Left ventricle myocardium inferior (tissue), 1 donor: ENCODE measurements around the gene MYADML2. TPM values are rescaled to one million over a fixed set of nuclear protein-coding genes. Genes with fewer than 3 reads are reported as not detected.

Experiments used
- DNase-seq: peaks from one replicate; pipeline ENCODE4 v3.0.0-alpha.2; 2020
- H3K27ac ChIP-seq: fragments of 200-600 bp; replicated peaks from 2 replicates; pipeline ENCODE4 v1.8.0; 2021
- H3K27me3 ChIP-seq: fragments of 200-600 bp; 2 replicates; pipeline ENCODE4 v1.8.0; 2021; ENCODE audit warnings: low read depth
- H3K36me3 ChIP-seq: fragments of 200-600 bp; 2 replicates; pipeline ENCODE4 v1.8.0; 2021
- H3K4me1 ChIP-seq: fragments of 200-600 bp; 2 replicates; pipeline ENCODE4 v1.8.0; 2021
- H3K4me3 ChIP-seq: fragments of 200-600 bp; 2 replicates; pipeline ENCODE4 v1.8.0; 2021; ENCODE audit warnings: mild to moderate bottlenecking, moderate library complexity
- H3K9me3 ChIP-seq: fragments of 200-600 bp; replicated peaks from 2 replicates; pipeline ENCODE4 v1.8.0; 2021
- CTCF ChIP-seq: fragments of 200-600 bp; IDR thresholded peaks from 2 replicates; pipeline ENCODE4 v1.8.0; 2021; ENCODE audit warnings: antibody characterized with exemption, mild to moderate bottlenecking, borderline replicate concordance
- intact Hi-C: fragments of 100-400 bp; cut with micrococcal nuclease; formaldehyde crosslinking; loops from one replicate; pipeline ENCODE4 v1.11.0; 2022
- total RNA-seq: library from RNA; stranded (reverse); fragmentation: NEBNext Ultra II Directional; extraction: Animal tissue kit (Norgen Biotek cat#: 25700); gene quantifications from one replicate; pipeline ENCODE4 v1.2.1, GENCODE V29; 2021
- donor health status: DM: no; HTN: yes; CAD: no; lungs with severe emphysema.

MYADML2 gene
- total RNA-seq, 1 donor from 2014 or later: 7.2 TPM

GRCh38 chr17:81933178-81933699 lies 13.8 kb downstream of the MYADML2 start:
- Histone ChIP-seq H3K27me3 (peaks cover 21% of the 10 kb centered on the region), H3K4me3 (no peak overlapping the region), H3K36me3 (no peaks in the 10 kb centered on the region), H3K27ac (no peak overlapping the region), H3K9me3 (no peaks in the 10 kb centered on the region), H3K4me1 (peaks cover 24% of the 10 kb centered on the region)
- intact Hi-C loops: no loop called here
- TF ChIP-seq CTCF: no peak
- no peak for DNase-seq

- H3K27me3 ChIP-seq: peaks cover 21% of the 10 kb centered on the region
- no peak overlapping the region for H3K27ac ChIP-seq
- TF ChIP-seq CTCF: no peak
- intact Hi-C loops: no loop called here
- H3K4me1 ChIP-seq: peaks cover 23% of the 10 kb centered on the region
- no peaks in the 10 kb centered on the region for H3K9me3 ChIP-seq
- no peak for DNase-seq
- no peak overlapping the region for H3K4me3 ChIP-seq
- H3K36me3 ChIP-seq: no peaks in the 10 kb centered on the region
These were observed 14.6 kb downstream of the MYADML2 start for GRCh38 chr17:81932333-81932983.

- DNase-seq: no peak
- Histone ChIP-seq H3K4me1 (peaks cover 22% of the 10 kb centered on the region), H3K27ac (no peak overlapping the region), H3K27me3 (peaks cover 21% of the 10 kb centered on the region), H3K4me3 (no peak overlapping the region), H3K9me3 (no peaks in the 10 kb centered on the region), H3K36me3 (no peaks in the 10 kb centered on the region)
- intact Hi-C loops: no loop called here
- TF ChIP-seq CTCF: no peak
These were observed 15.3 kb downstream of the MYADML2 start for GRCh38 chr17:81931557-81932332.

- Histone ChIP-seq H3K4me3 (no peak overlapping the region), H3K4me1 (peaks cover 24% of the 10 kb centered on the region), H3K27me3 (peaks cover 21% of the 10 kb centered on the region), H3K27ac (no peak overlapping the region), H3K36me3 (no peaks in the 10 kb centered on the region), H3K9me3 (no peaks in the 10 kb centered on the region)
- DNase-seq: no peak
- TF ChIP-seq CTCF: no peak
- intact Hi-C loops: no loop called here
These were observed 15.9 kb downstream of the MYADML2 start for GRCh38 chr17:81931189-81931556.

GRCh38 chr17:81930142-81931125 lies 16.6 kb downstream of the MYADML2 start:
- DNase-seq: peak; percentile 11
- H3K9me3 ChIP-seq: no peaks in the 10 kb centered on the region
- H3K27ac ChIP-seq: no peak overlapping the region
- H3K27me3 ChIP-seq: peaks cover 21% of the 10 kb centered on the region
- no peak for TF ChIP-seq CTCF
- intact Hi-C loops: no loop called here
- H3K4me1 ChIP-seq: peaks cover 32% of the 10 kb centered on the region
- no peak overlapping the region for H3K4me3 ChIP-seq
- H3K36me3 ChIP-seq: no peaks in the 10 kb centered on the region
